D721Med (cell line): ENCODE results near the gene C1orf226.
"Not testable (repeated sequence)": the region's sequence is repeated elsewhere in the genome, so short reads cannot be mapped to it uniquely, and the experiment has no call there.

Source experiments
- DNase-seq: peaks from one replicate; pipeline ENCODE4 v3.0.0; 2011; ENCODE audit warnings: low spot score; ENCODE audit not compliant: insufficient read length
- FAIRE-seq: peaks from 2 replicates; lab custom pipeline; 2011; peaks lifted over from hg19 to GRCh38; lab: Jason Lieb, UNC
- TF ChIP-seq, protein P1 (sequence below): IDR thresholded peaks from 2 replicates; pipeline ENCODE4 v1.5.1; 2012; ENCODE audit warnings: mild to moderate bottlenecking, control low read depth; ENCODE audit not compliant: insufficient read depth; ENCODE audit errors: missing control alignments

The C1orf226 gene

DNA sequence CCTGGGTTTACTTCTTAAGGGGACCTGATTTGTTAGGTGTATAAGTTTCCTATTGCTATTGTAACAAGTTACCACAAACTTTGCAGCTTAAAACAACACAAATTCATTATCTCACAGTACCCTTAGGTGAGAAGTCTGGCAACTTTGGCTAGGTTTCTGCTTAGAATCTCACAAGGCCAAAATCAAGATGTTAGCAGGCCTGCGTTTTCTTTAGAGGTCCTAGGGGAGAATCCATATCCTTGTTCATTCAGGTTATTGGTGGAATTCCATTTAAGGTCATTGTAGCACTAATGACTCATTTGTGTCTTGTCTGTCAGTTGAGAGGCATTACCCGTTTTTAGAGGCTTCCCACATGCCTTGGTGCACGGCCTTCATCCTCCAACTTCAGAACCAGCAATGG lies 38.6 kb downstream of the C1orf226 start:
- TF ChIP-seq, protein P1, sequence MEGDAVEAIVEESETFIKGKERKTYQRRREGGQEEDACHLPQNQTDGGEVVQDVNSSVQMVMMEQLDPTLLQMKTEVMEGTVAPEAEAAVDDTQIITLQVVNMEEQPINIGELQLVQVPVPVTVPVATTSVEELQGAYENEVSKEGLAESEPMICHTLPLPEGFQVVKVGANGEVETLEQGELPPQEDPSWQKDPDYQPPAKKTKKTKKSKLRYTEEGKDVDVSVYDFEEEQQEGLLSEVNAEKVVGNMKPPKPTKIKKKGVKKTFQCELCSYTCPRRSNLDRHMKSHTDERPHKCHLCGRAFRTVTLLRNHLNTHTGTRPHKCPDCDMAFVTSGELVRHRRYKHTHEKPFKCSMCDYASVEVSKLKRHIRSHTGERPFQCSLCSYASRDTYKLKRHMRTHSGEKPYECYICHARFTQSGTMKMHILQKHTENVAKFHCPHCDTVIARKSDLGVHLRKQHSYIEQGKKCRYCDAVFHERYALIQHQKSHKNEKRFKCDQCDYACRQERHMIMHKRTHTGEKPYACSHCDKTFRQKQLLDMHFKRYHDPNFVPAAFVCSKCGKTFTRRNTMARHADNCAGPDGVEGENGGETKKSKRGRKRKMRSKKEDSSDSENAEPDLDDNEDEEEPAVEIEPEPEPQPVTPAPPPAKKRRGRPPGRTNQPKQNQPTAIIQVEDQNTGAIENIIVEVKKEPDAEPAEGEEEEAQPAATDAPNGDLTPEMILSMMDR, result no peak
- FAIRE-seq (peak; percentile 29), DNase-seq (no peak)

DNA sequence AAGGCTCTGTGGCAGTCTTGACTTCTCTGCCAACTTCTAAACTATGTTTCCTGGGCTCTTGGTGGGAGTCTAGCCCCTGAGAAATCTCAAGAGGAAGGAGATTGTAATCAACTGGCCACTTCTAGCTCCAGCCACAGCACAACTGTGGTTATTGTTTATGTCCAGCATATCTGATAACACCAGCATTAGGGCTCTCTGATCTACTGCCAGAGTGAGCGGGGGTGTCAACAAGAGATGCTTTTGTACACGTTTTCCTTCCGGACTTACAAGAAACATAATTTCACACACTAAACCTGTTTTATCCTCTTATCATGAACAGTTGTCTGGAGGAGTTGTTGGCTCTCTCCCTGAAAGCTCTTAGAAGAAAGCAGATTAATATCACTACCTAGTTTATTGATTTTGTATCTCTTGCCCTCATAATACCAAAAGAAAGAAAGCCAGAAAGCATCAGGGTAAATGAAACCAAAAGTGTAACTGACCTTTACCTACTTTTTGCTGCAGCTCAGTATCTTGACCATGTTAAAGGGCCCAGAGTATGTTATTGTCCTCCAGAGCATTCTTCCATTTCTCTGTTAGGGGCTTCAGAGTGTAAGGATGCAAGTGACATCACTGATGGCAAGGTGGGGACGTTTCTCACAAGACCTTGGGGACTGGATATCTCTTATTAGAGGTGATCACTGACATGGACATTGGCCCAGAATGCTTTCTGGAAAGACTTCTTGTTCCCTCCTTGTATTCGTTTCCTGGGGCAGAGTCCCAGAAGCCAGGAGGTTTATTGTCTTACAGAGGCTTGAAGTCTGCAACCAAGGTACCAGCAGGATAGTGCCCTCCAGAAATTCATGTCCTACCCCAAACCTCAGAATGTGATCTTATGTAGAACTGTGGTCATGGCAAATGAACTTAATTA lies 40.0 kb downstream of the C1orf226 start:
- FAIRE-seq, result peak; percentile 88
- no peak for DNase-seq

DNA sequence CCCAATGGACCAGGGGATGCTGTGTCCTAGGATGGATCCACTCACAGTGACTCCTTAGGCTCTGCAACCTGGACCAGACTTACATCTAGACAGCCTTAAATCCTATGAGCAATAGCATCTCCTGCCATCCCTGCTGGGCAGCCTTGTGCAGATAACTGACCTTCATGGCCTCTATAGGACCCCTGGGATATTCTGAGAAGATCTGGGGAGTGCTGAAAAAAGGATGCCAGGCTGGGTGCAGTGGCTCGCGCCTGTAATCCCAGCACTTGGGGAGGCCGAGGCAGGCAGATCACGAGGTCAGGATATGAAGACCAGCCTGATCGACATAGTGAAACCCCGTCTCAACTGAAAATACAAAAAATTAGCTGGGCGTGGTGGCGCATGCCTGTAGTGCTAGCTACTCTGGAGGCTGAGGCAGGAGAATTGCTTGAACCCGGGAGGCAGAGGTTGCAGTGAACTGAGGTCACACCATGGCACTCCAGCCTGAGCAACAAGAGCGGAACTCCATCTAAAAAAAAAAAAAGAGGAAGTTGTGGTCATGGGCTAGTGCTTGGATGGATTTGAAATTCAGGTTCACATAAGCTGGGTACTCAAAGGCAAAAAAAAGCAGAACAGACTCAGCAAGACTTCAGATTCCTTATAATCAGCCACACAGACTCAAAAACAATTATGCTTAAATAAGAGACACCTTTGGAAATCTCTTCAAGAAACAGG lies 41.3 kb downstream of the C1orf226 start:
- FAIRE-seq (no peak), DNase-seq (no peak)
- TF ChIP-seq, protein P1, result no peak

More for the DNA sequence above, 40.0 kb downstream of the C1orf226 start:
- TF ChIP-seq, protein P1, result no peak

DNA sequence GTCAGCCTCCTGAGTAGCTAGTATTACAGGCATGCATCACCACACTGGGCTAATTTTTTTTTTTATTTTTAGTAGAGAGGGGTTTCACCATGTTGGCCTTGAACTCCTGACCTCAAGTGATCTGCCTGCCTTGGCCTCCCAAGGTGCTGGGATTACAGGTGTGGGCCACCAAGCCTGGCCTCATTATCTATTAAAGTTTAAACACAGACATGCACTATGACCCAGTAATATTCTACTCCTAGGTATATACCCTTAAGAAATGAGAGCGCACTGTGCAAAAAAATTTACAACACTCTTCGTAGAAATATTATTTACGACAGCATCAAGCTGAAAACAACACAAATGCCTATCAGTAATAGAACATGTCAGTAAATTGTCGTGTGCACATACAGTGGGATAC lies 49.1 kb downstream of the C1orf226 start:
- TF ChIP-seq, protein P1, result no peak
- DNase-seq (no peak), FAIRE-seq (no peak)

DNA sequence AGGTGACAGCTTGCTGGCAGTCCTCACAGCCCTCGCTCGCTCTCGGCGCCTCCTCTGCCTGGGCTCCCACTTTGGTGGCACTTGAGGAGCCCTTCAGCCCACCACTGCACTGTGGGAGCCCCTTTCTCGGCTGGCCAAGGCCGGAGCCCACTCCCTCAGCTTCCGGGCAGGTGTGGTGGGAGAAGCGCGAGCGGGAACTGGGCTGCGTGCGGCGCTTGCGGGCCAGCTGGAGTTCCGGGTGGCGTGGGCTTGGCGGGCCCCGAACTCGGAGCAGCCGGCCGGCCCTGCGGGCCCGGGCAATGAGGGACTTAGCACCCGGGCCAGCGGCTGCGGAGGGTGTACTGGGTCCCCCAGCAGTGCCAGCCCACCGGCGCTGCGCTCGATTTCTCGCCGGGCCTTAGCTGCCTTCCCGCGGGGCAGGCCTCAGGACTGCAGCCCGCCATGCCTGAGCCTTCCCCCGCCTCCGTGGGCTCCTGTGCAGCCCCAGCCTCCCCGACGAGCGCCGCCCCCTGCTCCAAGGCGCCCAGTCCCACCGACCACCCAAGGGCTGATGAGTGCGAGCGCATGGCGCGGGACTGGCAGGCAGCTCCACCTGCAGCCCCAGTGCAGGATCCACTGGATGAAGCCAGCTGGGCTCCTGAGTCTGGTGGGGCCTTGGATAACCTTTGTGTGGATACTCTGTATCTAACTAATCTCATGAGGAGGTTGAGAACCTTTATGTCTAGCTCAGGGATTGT lies 51.6 kb downstream of the C1orf226 start:
- DNase-seq, FAIRE-seq: not testable (repeated sequence)
